ENCODE results near the gene TRMT13. TPM values are rescaled to one million over a fixed set of nuclear protein-coding genes. Genes with fewer than 3 reads are reported as not detected.

Gene TRMT13
- total RNA-seq, 2 experiments from 2014 or later = 6.3 to 6.9 TPM

- Mint-ChIP-seq H3K27me3 (no peaks in the 10 kb centered on the region), H3K4me1 (ENCODE audit: low read depth) (no peaks in the 10 kb centered on the region), H3K4me3 (no peak overlapping the region), H3K9me3 (no peaks in the 10 kb centered on the region), H3K27ac (no peak overlapping the region), H3K36me3 (ENCODE audit: low read depth) (peaks cover 48% of the 10 kb centered on the region)
- ChIA-PET CTCF (no interaction called here), POLR2A (no interaction called here)
- Histone ChIP-seq H3K4me3 (ENCODE audit: low read length) (no peak overlapping the region), H3K36me3 (ENCODE audit: insufficient read depth, low read length) (peaks cover 10% of the 10 kb centered on the region), H3K9me3 (ENCODE audit: control insufficient read depth in 1 of 2, insufficient read depth in 1 of 2, low read length in 2 of 2) (peaks cover 0 to 3% of the 10 kb centered on the region in 2 experiments), H3K27ac (ENCODE audit: low read depth in 1 of 2, low read length in 2 of 2) (no peak overlapping the region), H3K27me3 (ENCODE audit: control insufficient read depth in 1 of 2, insufficient read depth in 2 of 2, low read length in 2 of 2) (no peaks in the 10 kb centered on the region), H3K4me1 (ENCODE audit: insufficient read depth, low read length) (no peaks in the 10 kb centered on the region)
- no peak for TF ChIP-seq CTCF (IDR thresholded peaks at IDR 0.05)
- ATAC-seq (ENCODE audit: poor library complexity) = no peak
- intact Hi-C loops (cut with DNase I, micrococcal nuclease) = no loop called here
- DNase-seq = no peak
Observed at GRCh38 chr1:100090471-100090870, 42.5 kb upstream of the TRMT13 start.

GRCh38 chr1:100100202-100100601 lies 32.8 kb upstream of the TRMT13 start:
- Histone ChIP-seq H3K4me3 (ENCODE audit: low read length) (no peak overlapping the region), H3K27ac (ENCODE audit: low read depth in 1 of 2, low read length in 2 of 2) (no peak overlapping the region), H3K36me3 (ENCODE audit: insufficient read depth, low read length) (peaks cover 17% of the 10 kb centered on the region), H3K4me1 (ENCODE audit: insufficient read depth, low read length) (no peaks in the 10 kb centered on the region), H3K27me3 (ENCODE audit: control insufficient read depth in 1 of 2, insufficient read depth in 2 of 2, low read length in 2 of 2) (no peaks in the 10 kb centered on the region), H3K9me3 (ENCODE audit: control insufficient read depth in 1 of 2, insufficient read depth in 1 of 2, low read length in 2 of 2) (peaks cover 0 to under 1% of the 10 kb centered on the region in 2 experiments)
- H3K27me3 Mint-ChIP-seq = no peaks in the 10 kb centered on the region
- no peak for ATAC-seq (ENCODE audit: poor library complexity)
- intact Hi-C loops (cut with DNase I, micrococcal nuclease) = no loop called here
- H3K4me1 Mint-ChIP-seq (ENCODE audit: low read depth) = no peaks in the 10 kb centered on the region
- ChIA-PET CTCF (no interaction called here), POLR2A (no interaction called here)
- no peak overlapping the region for H3K4me3 Mint-ChIP-seq
- H3K27ac Mint-ChIP-seq = no peak overlapping the region
- H3K36me3 Mint-ChIP-seq (ENCODE audit: low read depth) = peaks cover 67% of the 10 kb centered on the region
- H3K9me3 Mint-ChIP-seq = no peaks in the 10 kb centered on the region
- no peak for TF ChIP-seq CTCF (IDR thresholded peaks at IDR 0.05)
- DNase-seq = no peak

GRCh38 chr1:100101564-100101963 lies 31.4 kb upstream of the TRMT13 start:
- POLR2A ChIA-PET = interaction anchor here (1.1 kb wide), 1 partner anchor 125 kb away, joined by 3 read pairs; no protein-coding TSS in a partner anchor
- no peaks in the 10 kb centered on the region for H3K9me3 Mint-ChIP-seq
- no peak for DNase-seq
- no peak for TF ChIP-seq CTCF (IDR thresholded peaks at IDR 0.05)
- ATAC-seq (ENCODE audit: poor library complexity) = no peak
- intact Hi-C loops (cut with DNase I, micrococcal nuclease) = no loop called here
- H3K4me3 Mint-ChIP-seq = no peak overlapping the region
- CTCF ChIA-PET = no interaction called here
- Histone ChIP-seq H3K27me3 (ENCODE audit: control insufficient read depth in 1 of 2, insufficient read depth in 2 of 2, low read length in 2 of 2) (no peaks in the 10 kb centered on the region), H3K9me3 (ENCODE audit: control insufficient read depth in 1 of 2, insufficient read depth in 1 of 2, low read length in 2 of 2) (no peaks in the 10 kb centered on the region), H3K36me3 (ENCODE audit: insufficient read depth, low read length) (peaks cover 20% of the 10 kb centered on the region), H3K27ac (ENCODE audit: low read depth in 1 of 2, low read length in 2 of 2) (no peak overlapping the region), H3K4me3 (ENCODE audit: low read length) (no peak overlapping the region), H3K4me1 (ENCODE audit: insufficient read depth, low read length) (no peaks in the 10 kb centered on the region)
- no peak overlapping the region for H3K27ac Mint-ChIP-seq
- H3K27me3 Mint-ChIP-seq = no peaks in the 10 kb centered on the region
- peaks cover 63% of the 10 kb centered on the region for H3K36me3 Mint-ChIP-seq (ENCODE audit: low read depth)
- H3K4me1 Mint-ChIP-seq (ENCODE audit: low read depth) = no peaks in the 10 kb centered on the region

Measured in CD4-positive, alpha-beta T cell (primary cell).